GM23248 (cell line): ENCODE data around the gene DDX10.

Experiments used
- EZH2 ChIP-seq: fragments of 200-600 bp; sonication (generic); IDR thresholded peaks from 2 replicates; pipeline ENCODE4 v1.6.1; 2018; ENCODE audit warnings: antibody characterized with exemption, mild to moderate bottlenecking; ENCODE audit not compliant: insufficient read depth, poor library complexity, severe bottlenecking
- EZH2phosphoT487 ChIP-seq: fragments of 200-600 bp; sonication (generic); IDR thresholded peaks from 2 replicates; pipeline ENCODE4 v1.6.1; 2018; ENCODE audit warnings: antibody characterized with exemption, moderate library complexity, mild to moderate bottlenecking, low read depth; ENCODE audit not compliant: insufficient read depth

DNA sequence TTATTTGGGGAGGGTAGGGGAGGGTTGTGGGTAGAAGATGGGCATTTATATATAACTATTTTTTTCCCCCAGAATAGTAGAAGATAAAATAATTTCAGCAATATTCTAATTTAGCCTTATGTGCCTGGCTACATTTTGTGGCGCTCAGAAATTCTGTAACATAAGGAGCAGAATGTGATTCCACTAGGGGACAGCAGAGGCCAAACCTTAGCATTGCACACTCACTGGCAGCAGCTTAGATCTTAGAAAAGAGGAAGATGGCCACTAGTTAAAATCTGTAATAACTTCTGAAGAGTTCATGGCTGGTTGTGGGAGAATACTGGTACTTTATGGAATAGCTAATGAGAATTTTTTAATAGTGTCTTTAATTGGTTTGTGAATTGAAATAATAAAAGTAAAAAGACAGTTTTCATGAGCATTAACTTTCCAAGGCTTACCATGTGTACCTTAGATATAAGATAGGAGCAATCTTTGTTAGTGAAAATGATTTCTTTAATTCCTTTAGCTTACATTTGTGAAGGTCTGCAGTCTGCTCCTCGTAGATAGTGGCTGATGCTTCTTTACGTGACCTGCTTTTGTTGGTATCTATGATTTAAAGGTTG, 33.1 kb downstream of the DDX10 start:
- TF ChIP-seq EZH2: no peak
- TF ChIP-seq EZH2phosphoT487: no peak
